HepG2 (cell line): ENCODE results near the gene PRPSAP1. TPM values are rescaled to one million over a fixed set of nuclear protein-coding genes. Genes with fewer than 3 reads are reported as not detected.

Experiments
- ATAC-seq: fragments of 200-7000 bp; cut with Tn5 transposase; 3 replicates; pipeline ENCODE4 v1.9.1; 2020; ENCODE audit warnings: mild to moderate bottlenecking, moderate library complexity
- BruUV-seq: library from RNA; stranded (reverse); fragments of 400-500 nt; replicated peaks from 2 replicates; lab custom pipeline; 2021; lab: Mats Ljungman, UMichigan
- CTCF ChIA-PET: fragments of 300-600 bp; formaldehyde crosslinking; extraction: SDS; loops from one replicate; lab custom pipeline; 2021; ENCODE audit warnings: low total read pairs, inconsistent platforms, low intra/inter-chr PET ratio; lab: Yijun Ruan, JAX
- POLR2A ChIA-PET: fragments of 350-600 bp; sonication (Branson Sonifier 250); formaldehyde crosslinking; loops from one replicate; lab custom pipeline; 2020; ENCODE audit warnings: antibody characterized with exemption, inconsistent platforms; lab: Yijun Ruan, JAX
- DNase-seq: peaks from one replicate; pipeline ENCODE4 v3.0.0-alpha.2; 2015; ENCODE audit warnings: low spot score
- FAIRE-seq: peaks from 3 replicates; lab custom pipeline; 2011; peaks lifted over from hg19 to GRCh38; lab: Jason Lieb, UNC
- H2AFZ ChIP-seq: one replicate; pipeline ENCODE4 v1.6.1; 2011; ENCODE audit warnings: low read length, inconsistent platforms
- H3K27ac ChIP-seq: fragments of 300-600 bp; 3 replicates; pipeline ENCODE4 v1.8.0; 2011; ENCODE audit warnings: mixed run types, mild to moderate bottlenecking, mixed read lengths, low read length, inconsistent platforms; ENCODE audit not compliant: insufficient read depth; ENCODE audit errors: extremely low read length
- H3K27me3 ChIP-seq, 2 experiments: fragments of 200-600 bp in 1 of 2; 2 replicates in 1 of 2; 3 replicates in 1 of 2; pipeline versions ENCODE4 v1.6.0 to v1.8.0; 2011; ENCODE audit warnings: low read length in 2 of 2, mild to moderate bottlenecking in 2 of 2, moderate library complexity in 2 of 2, inconsistent platforms in 1 of 2; ENCODE audit not compliant: insufficient read depth in 2 of 2, control insufficient read depth in 1 of 2
- H3K36me3 ChIP-seq, 2 experiments: fragments of 200-600 bp in 1 of 2; replicated peaks in 1 of 2; 2 replicates in 1 of 2; 3 replicates in 1 of 2; pipeline versions ENCODE4 v1.5.1 to v1.8.0; 2011; ENCODE audit warnings: low read length in 2 of 2, inconsistent platforms in 1 of 2; ENCODE audit not compliant: insufficient read depth in 2 of 2, control insufficient read depth in 1 of 2
- H3K4me1 ChIP-seq: 2 replicates; pipeline ENCODE4 v1.5.1; 2012; ENCODE audit warnings: low read length, inconsistent platforms; ENCODE audit not compliant: insufficient read depth
- H3K4me2 ChIP-seq: 2 replicates; pipeline ENCODE4 v1.6.0; 2011; ENCODE audit warnings: low read depth, low read length, inconsistent platforms
- H3K4me3 ChIP-seq, 3 experiments: fragments of 200-600 bp in 1 of 3; sonication (generic), shearing (Covaris generic) in 1 of 3; replicated peaks in 1 of 3; 2 replicates each; pipeline ENCODE4 v1.5.1; 2011 to 2016; ENCODE audit warnings: low read length in 3 of 3, inconsistent platforms in 2 of 3, low read depth in 2 of 3, mild to moderate bottlenecking in 2 of 3, control low read depth in 1 of 3, mixed read lengths in 1 of 3; ENCODE audit not compliant: insufficient read depth in 1 of 3
- H3K79me2 ChIP-seq: one replicate; pipeline ENCODE4 v1.6.1; 2011; ENCODE audit warnings: low read length, inconsistent platforms; ENCODE audit not compliant: insufficient read depth
- H3K9ac ChIP-seq: 2 replicates; pipeline ENCODE4 v1.6.0; 2011; ENCODE audit warnings: mild to moderate bottlenecking, low read depth, low read length, inconsistent platforms; ENCODE audit not compliant: insufficient read depth
- H3K9me3 ChIP-seq: 2 replicates; pipeline ENCODE4 v1.5.1; 2012; ENCODE audit warnings: mild to moderate bottlenecking, low read length
- H4K20me1 ChIP-seq: 2 replicates; pipeline ENCODE4 v1.6.0; 2011; ENCODE audit warnings: inconsistent platforms, mild to moderate bottlenecking, low read length, moderate library complexity; ENCODE audit not compliant: insufficient read depth
- ERF ChIP-seq: IDR thresholded peaks from 2 replicates; pipeline ENCODE4 v1.6.1; 2018; ENCODE audit warnings: missing biosample characterization, missing genetic modification reagents
- MAZ ChIP-seq, 2 experiments: sonication (generic) in 1 of 2; formaldehyde crosslinking in 1 of 2; IDR thresholded peaks; 2 replicates each; pipeline versions ENCODE4 v1.5.0 to v1.6.1; 2012 to 2020; ENCODE audit warnings: low read depth in 2 of 2, mild to moderate bottlenecking in 2 of 2, borderline replicate concordance in 1 of 2, improper control_type of control experiment in 1 of 2, low read length in 1 of 2, missing genetic modification reagents in 1 of 2, moderate library complexity in 1 of 2
- RCOR2 ChIP-seq: IDR thresholded peaks from 2 replicates; pipeline ENCODE4 v1.6.1; 2016; ENCODE audit warnings: missing biosample characterization, missing genetic modification reagents
- TCF12 ChIP-seq, 2 experiments: fragments of 450-650 bp in 1 of 2; sonication (generic) in 1 of 2; formaldehyde crosslinking in 1 of 2; IDR thresholded peaks; 2 replicates each; pipeline versions ENCODE4 v1.6.1 to v1.8.0; 2017 to 2022; ENCODE audit warnings: antibody characterized with exemption in 1 of 2, mild to moderate bottlenecking in 1 of 2, missing genetic modification reagents in 1 of 2, moderate library complexity in 1 of 2
- ZC3H13 ChIP-seq: sonication (generic); formaldehyde crosslinking; IDR thresholded peaks from 2 replicates; pipeline ENCODE4 v1.8.1; 2023; ENCODE audit warnings: mild to moderate bottlenecking, missing genetic modification reagents, moderate library complexity
- ZC3H4 ChIP-seq: sonication (generic); formaldehyde crosslinking; IDR thresholded peaks from 2 replicates; pipeline ENCODE4 v1.4.0; 2020; ENCODE audit warnings: missing genetic modification reagents, borderline replicate concordance
- ZMAT3 ChIP-seq: sonication (generic); formaldehyde crosslinking; conservative IDR thresholded peaks from 2 replicates; pipeline ENCODE4 v1.7.0; 2021; ENCODE audit warnings: missing genetic modification reagents
- ZNF160 ChIP-seq: sonication (generic); formaldehyde crosslinking; IDR thresholded peaks from 2 replicates; pipeline ENCODE4 v1.8.0; 2022; ENCODE audit warnings: mild to moderate bottlenecking, inconsistent platforms, missing genetic modification reagents
- ZNF207 ChIP-seq: fragments of 450-650 bp; IDR thresholded peaks from 2 replicates; pipeline ENCODE4 v1.6.1; 2016; ENCODE audit warnings: antibody characterized with exemption, borderline replicate concordance
- ZNF274 ChIP-seq: sonication (generic); formaldehyde crosslinking; IDR thresholded peaks from 2 replicates; pipeline ENCODE4 v1.5.1; 2020; ENCODE audit warnings: mild to moderate bottlenecking, missing genetic modification reagents
- ZNF350 ChIP-seq: sonication (generic); formaldehyde crosslinking; IDR thresholded peaks from 2 replicates; pipeline ENCODE4 v1.4.0; 2020; ENCODE audit warnings: mild to moderate bottlenecking, low read depth, missing genetic modification reagents, borderline replicate concordance
- ZNF367 ChIP-seq: sonication (generic); formaldehyde crosslinking; IDR thresholded peaks from 2 replicates; pipeline ENCODE4 v1.4.0; 2020; ENCODE audit warnings: missing genetic modification reagents, borderline replicate concordance
- ZNF430 ChIP-seq: sonication (generic); formaldehyde crosslinking; IDR thresholded peaks from 2 replicates; pipeline ENCODE4 v1.9.0; 2021; ENCODE audit warnings: mild to moderate bottlenecking, missing genetic modification reagents
- ZNF605 ChIP-seq: sonication (generic); formaldehyde crosslinking; IDR thresholded peaks from 2 replicates; pipeline ENCODE4 v1.8.0; 2022; ENCODE audit warnings: mild to moderate bottlenecking, missing genetic modification reagents
- ZNF883 ChIP-seq: sonication (generic); formaldehyde crosslinking; IDR thresholded peaks from 2 replicates; pipeline ENCODE4 v1.5.1; 2020; ENCODE audit warnings: mild to moderate bottlenecking, missing genetic modification reagents; ENCODE audit errors: not compliant biosample characterization
- WGBS: methylation state at CpG from one replicate; pipeline ENCODE4 v1.1.6; 2017; ENCODE audit warnings: low lambda C conversion rate; 5-methylcytosine and 5-hydroxymethylcytosine counted together
- in situ Hi-C: cut with HindIII; loops from 2 replicates; pipeline ENCODE4 v1.10.0; 2017; ENCODE audit warnings: low pct_unique_long_range_greater_than_20kb; ENCODE audit not compliant: extremely low pct_ligation_motif_present
- intact Hi-C: fragments of 100-400 bp; cut with micrococcal nuclease; formaldehyde crosslinking; loops from one replicate; pipeline ENCODE4 v1.10.0; 2022; ENCODE audit not compliant: unreplicated experiment
- polyA plus RNA-seq, 8 experiments: library from polyadenylated mRNA; depleted of rRNA in 3 of 8; stranded (reverse) in 7 of 8; unstranded in 1 of 8; fragments of >200 nt; fragmentation: Illumina TruSeq in 4 of 8; extraction: Trizol in 4 of 8; gene quantifications; 2 replicates each; pipeline versions ENCODE4 v1.2.1 to v1.2.3, GENCODE V29; 2011 to 2016; ENCODE audit warnings: low read depth in 4 of 8, missing spikeins in 1 of 8, mixed read lengths in 1 of 8; ENCODE audit not compliant: insufficient read depth in 1 of 8
- total RNA-seq, 5 experiments: library from RNA; depleted of rRNA; stranded (reverse); fragments of >200 nt; fragmentation: Illumina TruSeq; extraction: Trizol; gene quantifications; 2 replicates each; pipeline ENCODE4 v1.2.3, GENCODE V29; 2016; ENCODE audit warnings: low read depth in 1 of 5
- TF ChIP-seq, protein P1 (sequence below): sonication (generic); formaldehyde crosslinking; IDR thresholded peaks from 2 replicates; pipeline ENCODE4 v1.5.1; 2020; ENCODE audit warnings: mild to moderate bottlenecking, missing genetic modification reagents, moderate library complexity
- TF ChIP-seq, protein P2 (sequence below): IDR thresholded peaks from 2 replicates; pipeline ENCODE4 v1.6.1; 2016; ENCODE audit warnings: missing compliant biosample characterization, missing genetic modification reagents, borderline replicate concordance
- TF ChIP-seq, protein P3 (sequence below): sonication (generic); formaldehyde crosslinking; IDR thresholded peaks from 2 replicates; pipeline ENCODE4 v1.4.0; 2020; ENCODE audit warnings: mild to moderate bottlenecking, missing genetic modification reagents

Gene PRPSAP1
- total and polyA plus RNA-seq, 2 of the 13 experiments (the other 11 are each of a cell fraction or from before 2014, with no cell fraction given) = 91.1 to 314 TPM

DNA sequence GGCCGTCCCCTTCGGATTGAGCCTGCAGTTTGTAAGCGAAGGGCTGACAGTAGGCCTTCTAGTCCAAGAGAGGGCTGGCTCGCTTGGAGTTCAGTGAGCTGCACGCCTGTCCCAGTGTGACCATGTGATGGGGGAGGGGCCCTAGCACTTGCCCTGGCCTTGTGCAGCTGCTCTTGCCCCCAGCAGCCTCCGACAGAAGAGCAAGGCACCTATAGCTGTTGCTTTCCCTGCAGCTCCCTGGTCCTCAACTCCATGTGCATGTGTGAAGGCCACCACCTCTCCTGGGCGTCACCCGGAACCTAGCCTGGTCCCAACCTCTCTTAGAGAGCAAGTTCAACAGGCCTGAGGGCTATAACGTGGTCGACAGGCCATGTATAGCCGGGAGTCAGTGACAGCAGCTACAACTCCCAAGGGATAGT is 36.3 kb upstream of the PRPSAP1 start:
- H4K20me1 ChIP-seq = peaks cover 31% of the 10 kb centered on the region; the same call in 1 of the 2 replicates
- no peaks in the 10 kb centered on the region for H3K27me3 ChIP-seq
- H2AFZ ChIP-seq = no peak overlapping the region
- ATAC-seq = peak; percentile 23
- no peak overlapping the region for H3K9ac ChIP-seq
- DNase-seq = peak; percentile 42
- 94% methylated on average over 9 of the region's 11 CpGs for WGBS
- H3K9me3 ChIP-seq = no peaks in the 10 kb centered on the region
- no TSS peak for BruUV-seq
- no peak overlapping the region for H3K4me3 ChIP-seq
- in situ Hi-C loops (no loop called here), intact Hi-C loops (no loop called here)
- no peak overlapping the region for H3K27ac ChIP-seq
- H3K79me2 ChIP-seq = peaks cover 21% of the 10 kb centered on the region
- POLR2A ChIA-PET = interaction anchor here (0.9 to 20.9 kb wide), 4 partner anchors 13 to 109 kb away, joined by 3 to 1379 read pairs (median 83); partner anchors contain the start of gene PRPSAP1
- CTCF ChIA-PET = no interaction called here
- no peak for FAIRE-seq
- H3K36me3 ChIP-seq = peaks cover 33 to 47% of the 10 kb centered on the region in 2 experiments
- H3K4me1 ChIP-seq = peaks cover 35% of the 10 kb centered on the region
- no peak overlapping the region for H3K4me2 ChIP-seq
- no peak for TF ChIP-seq ZNF160 (CRISPR knock-in tag)
- 0 out of 2 replicates have a peak, but pooled peaks have one; percentile 0 for TF ChIP-seq ZNF350 (CRISPR knock-in tag)
- TF ChIP-seq ZC3H4 = peak; percentile 63; the same call in 1 of the 2 replicates
- 0 out of 2 replicates have a peak, but pooled peaks have one; percentile 37 for TF ChIP-seq ZMAT3 (CRISPR knock-in tag)
- no peak for TF ChIP-seq TCF12 (IDR thresholded peaks at IDR 0.05)
- no peak for TF ChIP-seq TCF12 (CRISPR knock-in tag; IDR thresholded peaks at IDR 0.05)
- no peak for TF ChIP-seq ZNF207
- TF ChIP-seq, protein P1, sequence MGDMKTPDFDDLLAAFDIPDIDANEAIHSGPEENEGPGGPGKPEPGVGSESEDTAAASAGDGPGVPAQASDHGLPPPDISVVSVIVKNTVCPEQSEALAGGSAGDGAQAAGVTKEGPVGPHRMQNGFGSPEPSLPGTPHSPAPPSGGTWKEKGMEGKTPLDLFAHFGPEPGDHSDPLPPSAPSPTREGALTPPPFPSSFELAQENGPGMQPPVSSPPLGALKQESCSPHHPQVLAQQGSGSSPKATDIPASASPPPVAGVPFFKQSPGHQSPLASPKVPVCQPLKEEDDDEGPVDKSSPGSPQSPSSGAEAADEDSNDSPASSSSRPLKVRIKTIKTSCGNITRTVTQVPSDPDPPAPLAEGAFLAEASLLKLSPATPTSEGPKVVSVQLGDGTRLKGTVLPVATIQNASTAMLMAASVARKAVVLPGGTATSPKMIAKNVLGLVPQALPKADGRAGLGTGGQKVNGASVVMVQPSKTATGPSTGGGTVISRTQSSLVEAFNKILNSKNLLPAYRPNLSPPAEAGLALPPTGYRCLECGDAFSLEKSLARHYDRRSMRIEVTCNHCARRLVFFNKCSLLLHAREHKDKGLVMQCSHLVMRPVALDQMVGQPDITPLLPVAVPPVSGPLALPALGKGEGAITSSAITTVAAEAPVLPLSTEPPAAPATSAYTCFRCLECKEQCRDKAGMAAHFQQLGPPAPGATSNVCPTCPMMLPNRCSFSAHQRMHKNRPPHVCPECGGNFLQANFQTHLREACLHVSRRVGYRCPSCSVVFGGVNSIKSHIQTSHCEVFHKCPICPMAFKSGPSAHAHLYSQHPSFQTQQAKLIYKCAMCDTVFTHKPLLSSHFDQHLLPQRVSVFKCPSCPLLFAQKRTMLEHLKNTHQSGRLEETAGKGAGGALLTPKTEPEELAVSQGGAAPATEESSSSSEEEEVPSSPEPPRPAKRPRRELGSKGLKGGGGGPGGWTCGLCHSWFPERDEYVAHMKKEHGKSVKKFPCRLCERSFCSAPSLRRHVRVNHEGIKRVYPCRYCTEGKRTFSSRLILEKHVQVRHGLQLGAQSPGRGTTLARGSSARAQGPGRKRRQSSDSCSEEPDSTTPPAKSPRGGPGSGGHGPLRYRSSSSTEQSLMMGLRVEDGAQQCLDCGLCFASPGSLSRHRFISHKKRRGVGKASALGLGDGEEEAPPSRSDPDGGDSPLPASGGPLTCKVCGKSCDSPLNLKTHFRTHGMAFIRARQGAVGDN (CRISPR knock-in tag) = peak; percentile 52
- TF ChIP-seq ZNF605 (CRISPR knock-in tag) = 0 out of 2 replicates have a peak, but pooled peaks have one; percentile 26
- TF ChIP-seq ZC3H13 (CRISPR knock-in tag) = peak; percentile 71
- TF ChIP-seq, protein P2, sequence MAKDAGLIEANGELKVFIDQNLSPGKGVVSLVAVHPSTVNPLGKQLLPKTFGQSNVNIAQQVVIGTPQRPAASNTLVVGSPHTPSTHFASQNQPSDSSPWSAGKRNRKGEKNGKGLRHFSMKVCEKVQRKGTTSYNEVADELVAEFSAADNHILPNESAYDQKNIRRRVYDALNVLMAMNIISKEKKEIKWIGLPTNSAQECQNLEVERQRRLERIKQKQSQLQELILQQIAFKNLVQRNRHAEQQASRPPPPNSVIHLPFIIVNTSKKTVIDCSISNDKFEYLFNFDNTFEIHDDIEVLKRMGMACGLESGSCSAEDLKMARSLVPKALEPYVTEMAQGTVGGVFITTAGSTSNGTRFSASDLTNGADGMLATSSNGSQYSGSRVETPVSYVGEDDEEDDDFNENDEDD (CRISPR knock-in tag) = 0 out of 2 replicates have a peak, but pooled peaks have one; percentile 26
- TF ChIP-seq, protein P3, sequence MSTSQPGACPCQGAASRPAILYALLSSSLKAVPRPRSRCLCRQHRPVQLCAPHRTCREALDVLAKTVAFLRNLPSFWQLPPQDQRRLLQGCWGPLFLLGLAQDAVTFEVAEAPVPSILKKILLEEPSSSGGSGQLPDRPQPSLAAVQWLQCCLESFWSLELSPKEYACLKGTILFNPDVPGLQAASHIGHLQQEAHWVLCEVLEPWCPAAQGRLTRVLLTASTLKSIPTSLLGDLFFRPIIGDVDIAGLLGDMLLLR (CRISPR knock-in tag) = 0 out of 2 replicates have a peak, but pooled peaks have one; percentile 24
- peak; percentile 58 for TF ChIP-seq ZNF883 (CRISPR knock-in tag)
- 0 out of 2 replicates have a peak, but pooled peaks have one; percentile 12 for TF ChIP-seq ZNF274 (CRISPR knock-in tag)
- TF ChIP-seq MAZ (IDR thresholded peaks at IDR 0.05; ENCODE audit: borderline replicate concordance, low read depth, low read length) = 0 out of 2 replicates have a peak, but pooled peaks have one; percentile 34
- no peak for TF ChIP-seq MAZ (CRISPR knock-in tag; IDR thresholded peaks at IDR 0.05; ENCODE audit: low read depth)
- no peak for TF ChIP-seq ZNF367
- no peak for TF ChIP-seq RCOR2 (CRISPR knock-in tag)
- TF ChIP-seq ZNF430 (CRISPR knock-in tag) = no peak
- peak; percentile 26; the same call in 1 of the 2 replicates for TF ChIP-seq ERF (CRISPR knock-in tag)
